Panc1 (cell line): ENCODE results near the gene PIGM. TPM values are rescaled to one million over a fixed set of nuclear protein-coding genes. Genes with fewer than 3 reads are reported as not detected.

Experiments used
- ATAC-seq: fragments of 200-7000 bp; cut with Tn5 transposase; 2 replicates; pipeline ENCODE4 v1.9.1; 2020; ENCODE audit warnings: mild to moderate bottlenecking, moderate library complexity
- BruUV-seq: library from RNA; stranded (reverse); fragments of 400-500 nt; replicated peaks from 2 replicates; lab custom pipeline; 2021; lab: Mats Ljungman, UMichigan
- CTCF ChIA-PET: fragments of 300-600 bp; sonication (Branson Sonifier 250); formaldehyde crosslinking; loops from one replicate; lab custom pipeline; 2022; ENCODE audit warnings: antibody characterized with exemption; lab: Charles Lee
- POLR2A ChIA-PET: fragments of 300-600 bp; sonication (Branson Sonifier 250); formaldehyde crosslinking; loops from one replicate; lab custom pipeline; 2022; ENCODE audit warnings: antibody characterized with exemption; lab: Charles Lee
- DNase-seq: peaks from one replicate; pipeline ENCODE4 v3.0.0-alpha.2; 2010; ENCODE audit warnings: low read depth, low spot score
- H3K27ac ChIP-seq: 2 replicates; pipeline ENCODE4 v1.5.1; 2011; ENCODE audit warnings: mild to moderate bottlenecking, low read length, inconsistent platforms
- H3K27me3 ChIP-seq: fragments of 200-500 bp; sonication (Bioruptor generic); 2 replicates; pipeline ENCODE4 v1.6.0; 2014; ENCODE audit warnings: low read length, inconsistent platforms; ENCODE audit not compliant: control insufficient read depth, insufficient read depth
- H3K36me3 ChIP-seq: fragments of 200-500 bp; sonication (Bioruptor generic); 2 replicates; pipeline ENCODE4 v1.5.1; 2014; ENCODE audit warnings: inconsistent platforms, mild to moderate bottlenecking, low read length, moderate library complexity; ENCODE audit not compliant: control insufficient read depth, insufficient read depth
- H3K4me1 ChIP-seq: 2 replicates; pipeline ENCODE4 v1.5.1; 2011; ENCODE audit warnings: inconsistent platforms, mild to moderate bottlenecking, low read length, moderate library complexity; ENCODE audit not compliant: control insufficient read depth, insufficient read depth
- H3K4me3 ChIP-seq, 2 experiments: 2 replicates each; pipeline ENCODE4 v1.5.1; 2011 to 2012; ENCODE audit warnings: low read depth in 2 of 2, low read length in 2 of 2, mild to moderate bottlenecking in 2 of 2, inconsistent platforms in 1 of 2, moderate library complexity in 1 of 2
- H3K9me3 ChIP-seq: fragments of 200-500 bp; sonication (Bioruptor generic); 2 replicates; pipeline ENCODE4 v1.5.1; 2014; ENCODE audit warnings: low read depth, mild to moderate bottlenecking, inconsistent platforms, low read length, moderate library complexity; ENCODE audit not compliant: control insufficient read depth, insufficient read depth
- CTCF ChIP-seq: fragments of 450-650 bp; IDR thresholded peaks from 2 replicates; pipeline ENCODE4 v1.5.1; 2017; ENCODE audit warnings: mild to moderate bottlenecking
- POLR2AphosphoS5 ChIP-seq: IDR thresholded peaks from 2 replicates; pipeline ENCODE4 v1.6.1; 2012; ENCODE audit warnings: mild to moderate bottlenecking, low read depth, low read length, moderate library complexity
- REST ChIP-seq, 2 experiments: IDR thresholded peaks; 2 replicates each; pipeline ENCODE4 v1.6.1; 2011 to 2012; ENCODE audit warnings: low read depth in 2 of 2, control low read depth in 1 of 2, low read length in 1 of 2, mild to moderate bottlenecking in 1 of 2, moderate library complexity in 1 of 2; ENCODE audit not compliant: insufficient read depth in 1 of 2
- SIN3A ChIP-seq: IDR thresholded peaks from 2 replicates; pipeline ENCODE4 v1.6.1; 2012; ENCODE audit warnings: low read depth, mild to moderate bottlenecking, low read length, moderate library complexity, borderline replicate concordance; ENCODE audit not compliant: insufficient read depth
- TCF7L2 ChIP-seq: IDR thresholded peaks from 2 replicates; pipeline ENCODE4 v1.6.1; 2011; ENCODE audit warnings: mild to moderate bottlenecking, low read depth, low read length, inconsistent platforms
- in situ Hi-C: cut with HindIII; loops from 2 replicates; pipeline ENCODE4 v1.10.0; 2016; ENCODE audit warnings: low sequenced_read_pairs, low pct_unique_long_range_greater_than_20kb
- intact Hi-C: fragments of 100-400 bp; cut with micrococcal nuclease; formaldehyde crosslinking; loops from one replicate; pipeline ENCODE4 v1.10.0; 2022; ENCODE audit not compliant: unreplicated experiment
- total RNA-seq: library from RNA; stranded (reverse); gene quantifications from one replicate; pipeline ENCODE4 v1.2.1, GENCODE V29; 2021; ENCODE audit not compliant: unreplicated experiment

Gene PIGM
- total RNA-seq, 1 experiment from 2014 or later = 4.4 TPM

- H3K36me3 ChIP-seq = no peaks in the 10 kb centered on the region
- no peaks in the 10 kb centered on the region for H3K4me1 ChIP-seq
- no peak for ATAC-seq
- H3K27me3 ChIP-seq = peaks cover 12% of the 10 kb centered on the region
- DNase-seq = no peak
- POLR2A ChIA-PET = no interaction called here
- TF ChIP-seq CTCF (no peak), TCF7L2 (no peak), POLR2AphosphoS5 (no peak)
- H3K9me3 ChIP-seq = no peaks in the 10 kb centered on the region
- H3K4me3 ChIP-seq = no peak overlapping the region
- in situ Hi-C loops (no loop called here), intact Hi-C loops (no loop called here)
- H3K27ac ChIP-seq = no peak overlapping the region
- CTCF ChIA-PET = no interaction called here
- no TSS peak for BruUV-seq
Measured at GRCh38 chr1:159980076-159980475, 51.7 kb downstream of the PIGM start.

- ATAC-seq = no peak
- DNase-seq = no peak
- in situ Hi-C loops = no loop called here
- no peaks in the 10 kb centered on the region for H3K36me3 ChIP-seq
- BruUV-seq = no TSS peak
- intact Hi-C loops = no loop called here
- ChIA-PET POLR2A (no interaction called here), CTCF (no interaction called here)
- H3K27me3 ChIP-seq = peaks cover 14% of the 10 kb centered on the region
- TF ChIP-seq POLR2AphosphoS5 = no peak
- H3K9me3 ChIP-seq = no peaks in the 10 kb centered on the region
- no peaks in the 10 kb centered on the region for H3K4me1 ChIP-seq
- no peak overlapping the region for H3K4me3 ChIP-seq
- H3K27ac ChIP-seq = no peak overlapping the region
Measured at GRCh38 chr1:159979257-159979656, 52.5 kb downstream of the PIGM start.

GRCh38 chr1:159978107-159978398, 53.7 kb downstream of the PIGM start:
- H3K4me1 ChIP-seq = no peaks in the 10 kb centered on the region
- no peak for TF ChIP-seq POLR2AphosphoS5
- TF ChIP-seq REST (IDR thresholded peaks at IDR 0.05; ENCODE audit: insufficient read depth in 1 of 2, low read depth in 2 of 2, low read length in 1 of 2) = no peak
- no peak for TF ChIP-seq SIN3A
- no peak for ATAC-seq
- H3K27ac ChIP-seq = no peak overlapping the region
- no peak for DNase-seq
- in situ Hi-C loops (no loop called here), intact Hi-C loops (no loop called here)
- H3K27me3 ChIP-seq = peaks cover 9% of the 10 kb centered on the region
- no peak overlapping the region for H3K4me3 ChIP-seq
- H3K9me3 ChIP-seq = no peaks in the 10 kb centered on the region
- ChIA-PET CTCF (no interaction called here), POLR2A (no interaction called here)
- BruUV-seq = no TSS peak
- H3K36me3 ChIP-seq = no peaks in the 10 kb centered on the region
